HepG2 (cell line): ENCODE measurements around the gene POTEE. TPM values are rescaled to one million over a fixed set of nuclear protein-coding genes. Genes with fewer than 3 reads are reported as not detected.

Experiments used
- ATAC-seq: fragments of 200-7000 bp; cut with Tn5 transposase; 3 replicates; pipeline ENCODE4 v1.9.1; 2020; ENCODE audit warnings: mild to moderate bottlenecking, moderate library complexity
- BruUV-seq: library from RNA; stranded (reverse); fragments of 400-500 nt; replicated peaks from 2 replicates; lab custom pipeline; 2021; lab: Mats Ljungman, UMichigan
- CTCF ChIA-PET: fragments of 300-600 bp; formaldehyde crosslinking; extraction: SDS; loops from one replicate; lab custom pipeline; 2021; ENCODE audit warnings: low total read pairs, inconsistent platforms, low intra/inter-chr PET ratio; lab: Yijun Ruan, JAX
- POLR2A ChIA-PET: fragments of 350-600 bp; sonication (Branson Sonifier 250); formaldehyde crosslinking; loops from one replicate; lab custom pipeline; 2020; ENCODE audit warnings: antibody characterized with exemption, inconsistent platforms; lab: Yijun Ruan, JAX
- DNase-seq: peaks from one replicate; pipeline ENCODE4 v3.0.0-alpha.2; 2015; ENCODE audit warnings: low spot score
- FAIRE-seq: peaks from 3 replicates; lab custom pipeline; 2011; peaks lifted over from hg19 to GRCh38; lab: Jason Lieb, UNC
- H2AFZ ChIP-seq: one replicate; pipeline ENCODE4 v1.6.1; 2011; ENCODE audit warnings: low read length, inconsistent platforms
- H3K27ac ChIP-seq: fragments of 300-600 bp; 3 replicates; pipeline ENCODE4 v1.8.0; 2011; ENCODE audit warnings: mixed run types, mild to moderate bottlenecking, mixed read lengths, low read length, inconsistent platforms; ENCODE audit not compliant: insufficient read depth; ENCODE audit errors: extremely low read length
- H3K27me3 ChIP-seq, 2 experiments: fragments of 200-600 bp in 1 of 2; 2 replicates in 1 of 2; 3 replicates in 1 of 2; pipeline versions ENCODE4 v1.6.0 to v1.8.0; 2011; ENCODE audit warnings: low read length in 2 of 2, mild to moderate bottlenecking in 2 of 2, moderate library complexity in 2 of 2, inconsistent platforms in 1 of 2; ENCODE audit not compliant: insufficient read depth in 2 of 2, control insufficient read depth in 1 of 2
- H3K36me3 ChIP-seq, 2 experiments: fragments of 200-600 bp in 1 of 2; replicated peaks in 1 of 2; 2 replicates in 1 of 2; 3 replicates in 1 of 2; pipeline versions ENCODE4 v1.5.1 to v1.8.0; 2011; ENCODE audit warnings: low read length in 2 of 2, inconsistent platforms in 1 of 2; ENCODE audit not compliant: insufficient read depth in 2 of 2, control insufficient read depth in 1 of 2
- H3K4me1 ChIP-seq: 2 replicates; pipeline ENCODE4 v1.5.1; 2012; ENCODE audit warnings: low read length, inconsistent platforms; ENCODE audit not compliant: insufficient read depth
- H3K4me2 ChIP-seq: 2 replicates; pipeline ENCODE4 v1.6.0; 2011; ENCODE audit warnings: low read depth, low read length, inconsistent platforms
- H3K4me3 ChIP-seq, 3 experiments: fragments of 200-600 bp in 1 of 3; sonication (generic), shearing (Covaris generic) in 1 of 3; replicated peaks in 1 of 3; 2 replicates each; pipeline ENCODE4 v1.5.1; 2011 to 2016; ENCODE audit warnings: low read length in 3 of 3, inconsistent platforms in 2 of 3, low read depth in 2 of 3, mild to moderate bottlenecking in 2 of 3, control low read depth in 1 of 3, mixed read lengths in 1 of 3; ENCODE audit not compliant: insufficient read depth in 1 of 3
- H3K79me2 ChIP-seq: one replicate; pipeline ENCODE4 v1.6.1; 2011; ENCODE audit warnings: low read length, inconsistent platforms; ENCODE audit not compliant: insufficient read depth
- H3K9ac ChIP-seq: 2 replicates; pipeline ENCODE4 v1.6.0; 2011; ENCODE audit warnings: mild to moderate bottlenecking, low read depth, low read length, inconsistent platforms; ENCODE audit not compliant: insufficient read depth
- H3K9me3 ChIP-seq: 2 replicates; pipeline ENCODE4 v1.5.1; 2012; ENCODE audit warnings: mild to moderate bottlenecking, low read length
- H4K20me1 ChIP-seq: 2 replicates; pipeline ENCODE4 v1.6.0; 2011; ENCODE audit warnings: inconsistent platforms, mild to moderate bottlenecking, low read length, moderate library complexity; ENCODE audit not compliant: insufficient read depth
- CCAR2 ChIP-seq: fragments of 200-400 bp; formaldehyde crosslinking; optimal IDR thresholded peaks from 2 replicates; pipeline ENCODE3; 2018; ENCODE audit warnings: low read depth, mild to moderate bottlenecking, low read length, moderate library complexity
- CCDC6 ChIP-seq: sonication (generic); formaldehyde crosslinking; IDR thresholded peaks from 2 replicates; pipeline ENCODE4 v1.8.1; 2022; ENCODE audit warnings: mild to moderate bottlenecking, missing genetic modification reagents, moderate library complexity
- CREM ChIP-seq, 2 experiments: sonication (generic) in 1 of 2; formaldehyde crosslinking in 1 of 2; IDR thresholded peaks; 2 replicates each; pipeline versions ENCODE4 v1.4.0 to v1.6.1; 2016 to 2020; ENCODE audit warnings: antibody characterized with exemption in 1 of 2, mild to moderate bottlenecking in 1 of 2, missing genetic modification reagents in 1 of 2
- GPN1 ChIP-seq: sonication (generic); formaldehyde crosslinking; IDR thresholded peaks from 2 replicates; pipeline ENCODE4 v1.5.1; 2020; ENCODE audit warnings: missing genetic modification reagents, borderline replicate concordance
- KDM1A ChIP-seq: IDR thresholded peaks from 2 replicates; pipeline ENCODE4 v1.6.1; 2016; ENCODE audit warnings: missing compliant biosample characterization
- NFIC ChIP-seq: IDR thresholded peaks from 2 replicates; pipeline ENCODE4 v1.6.1; 2012; ENCODE audit warnings: mild to moderate bottlenecking, low read length, inconsistent platforms
- PAWR ChIP-seq: sonication (generic); formaldehyde crosslinking; IDR thresholded peaks from 2 replicates; pipeline ENCODE4 v1.4.0; 2020; ENCODE audit warnings: missing genetic modification reagents, mild to moderate bottlenecking, borderline replicate concordance
- ZFP36 ChIP-seq: fragments of 150-350 bp; IDR thresholded peaks from 2 replicates; pipeline ENCODE4 v1.6.1; 2018; ENCODE audit warnings: borderline replicate concordance, low read length, low read depth; ENCODE audit not compliant: partially characterized antibody
- ZFP90 ChIP-seq: sonication (generic); formaldehyde crosslinking; IDR thresholded peaks from 2 replicates; pipeline ENCODE4 v1.8.0; 2022; ENCODE audit warnings: missing genetic modification reagents, mild to moderate bottlenecking, inconsistent platforms, borderline replicate concordance
- ZNF282 ChIP-seq: fragments of 450-650 bp; IDR thresholded peaks from 2 replicates; pipeline ENCODE4 v1.6.1; 2018; ENCODE audit not compliant: partially characterized antibody
- ZNF564 ChIP-seq: sonication (generic); formaldehyde crosslinking; IDR thresholded peaks from 2 replicates; pipeline ENCODE4 v1.8.1; 2023; ENCODE audit warnings: mild to moderate bottlenecking, missing genetic modification reagents
- WGBS: methylation state at CpG from one replicate; pipeline ENCODE4 v1.1.6; 2017; ENCODE audit warnings: low lambda C conversion rate; 5-methylcytosine and 5-hydroxymethylcytosine counted together
- in situ Hi-C: cut with HindIII; loops from 2 replicates; pipeline ENCODE4 v1.10.0; 2017; ENCODE audit warnings: low pct_unique_long_range_greater_than_20kb; ENCODE audit not compliant: extremely low pct_ligation_motif_present
- intact Hi-C: fragments of 100-400 bp; cut with micrococcal nuclease; formaldehyde crosslinking; loops from one replicate; pipeline ENCODE4 v1.10.0; 2022; ENCODE audit not compliant: unreplicated experiment
- polyA plus RNA-seq, 8 experiments: library from polyadenylated mRNA; depleted of rRNA in 3 of 8; stranded (reverse) in 7 of 8; unstranded in 1 of 8; fragments of >200 nt; fragmentation: Illumina TruSeq in 4 of 8; extraction: Trizol in 4 of 8; gene quantifications; 2 replicates each; pipeline versions ENCODE4 v1.2.1 to v1.2.3, GENCODE V29; 2011 to 2016; ENCODE audit warnings: low read depth in 4 of 8, missing spikeins in 1 of 8, mixed read lengths in 1 of 8; ENCODE audit not compliant: insufficient read depth in 1 of 8
- total RNA-seq, 5 experiments: library from RNA; depleted of rRNA; stranded (reverse); fragments of >200 nt; fragmentation: Illumina TruSeq; extraction: Trizol; gene quantifications; 2 replicates each; pipeline ENCODE4 v1.2.3, GENCODE V29; 2016; ENCODE audit warnings: low read depth in 1 of 5
- TF ChIP-seq, protein P1 (sequence below): sonication (generic); formaldehyde crosslinking; IDR thresholded peaks from 2 replicates; pipeline ENCODE4 v1.4.0; 2020; ENCODE audit warnings: missing genetic modification reagents, borderline replicate concordance
- TF ChIP-seq, protein P2 (sequence below): IDR thresholded peaks from 2 replicates; pipeline ENCODE4 v1.6.1; 2016; ENCODE audit warnings: low read depth
- TF ChIP-seq, protein P3 (sequence below): sonication (generic); formaldehyde crosslinking; IDR thresholded peaks from 2 replicates; pipeline ENCODE4 v1.9.0; 2021; ENCODE audit warnings: missing genetic modification reagents, mild to moderate bottlenecking, borderline replicate concordance
- TF ChIP-seq, protein P4 (sequence below): sonication (generic); formaldehyde crosslinking; IDR thresholded peaks from 2 replicates; pipeline ENCODE4 v1.5.1; 2020; ENCODE audit warnings: mild to moderate bottlenecking, missing genetic modification reagents, borderline replicate concordance
- TF ChIP-seq, protein P5 (sequence below): sonication (generic); formaldehyde crosslinking; IDR thresholded peaks from 2 replicates; pipeline ENCODE4 v1.8.1; 2022; ENCODE audit warnings: mild to moderate bottlenecking, missing genetic modification reagents

Gene POTEE
- total and polyA plus RNA-seq, 2 of the 13 experiments (the other 11 are each of a cell fraction or from before 2014, with no cell fraction given): 0.38 to 1.9 TPM

DNA sequence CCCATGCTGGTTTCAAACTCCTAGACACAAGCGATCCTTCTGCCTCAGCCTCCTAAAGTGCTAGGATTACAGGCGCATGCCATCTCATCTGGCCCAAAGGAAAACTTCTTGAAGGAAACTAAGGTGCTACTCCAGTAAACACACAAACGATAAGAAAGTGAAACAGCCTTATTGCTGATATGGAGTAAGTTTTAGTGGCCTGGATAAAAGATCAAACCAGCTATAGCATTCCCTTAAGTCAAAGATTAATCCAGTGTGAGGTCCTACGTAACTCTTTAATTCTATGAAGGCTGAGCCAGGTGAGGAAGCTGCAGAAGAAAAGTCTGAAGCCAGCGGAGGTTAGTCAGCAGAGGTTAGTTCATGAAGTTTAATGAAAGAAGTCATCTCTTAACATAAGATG lies 40.8 kb upstream of the POTEE start:
- POLR2A ChIA-PET: no interaction called here
- no TSS peak for BruUV-seq
- H3K4me2 ChIP-seq: no peak overlapping the region
- H3K79me2 ChIP-seq: no peaks in the 10 kb centered on the region
- TF ChIP-seq ZNF282 (no peak), GPN1 (CRISPR knock-in tag) (no peak), ZNF564 (no peak), PAWR (CRISPR knock-in tag) (no peak), CCAR2 (no peak), CREM (IDR thresholded peaks at IDR 0.05) (no peak), CREM (CRISPR knock-in tag; IDR thresholded peaks at IDR 0.05) (no peak), ZFP90 (no peak), CCDC6 (CRISPR knock-in tag) (no peak), ZFP36 (no peak), KDM1A (CRISPR knock-in tag) (no peak), NFIC (no peak)
- TF ChIP-seq, protein P1, sequence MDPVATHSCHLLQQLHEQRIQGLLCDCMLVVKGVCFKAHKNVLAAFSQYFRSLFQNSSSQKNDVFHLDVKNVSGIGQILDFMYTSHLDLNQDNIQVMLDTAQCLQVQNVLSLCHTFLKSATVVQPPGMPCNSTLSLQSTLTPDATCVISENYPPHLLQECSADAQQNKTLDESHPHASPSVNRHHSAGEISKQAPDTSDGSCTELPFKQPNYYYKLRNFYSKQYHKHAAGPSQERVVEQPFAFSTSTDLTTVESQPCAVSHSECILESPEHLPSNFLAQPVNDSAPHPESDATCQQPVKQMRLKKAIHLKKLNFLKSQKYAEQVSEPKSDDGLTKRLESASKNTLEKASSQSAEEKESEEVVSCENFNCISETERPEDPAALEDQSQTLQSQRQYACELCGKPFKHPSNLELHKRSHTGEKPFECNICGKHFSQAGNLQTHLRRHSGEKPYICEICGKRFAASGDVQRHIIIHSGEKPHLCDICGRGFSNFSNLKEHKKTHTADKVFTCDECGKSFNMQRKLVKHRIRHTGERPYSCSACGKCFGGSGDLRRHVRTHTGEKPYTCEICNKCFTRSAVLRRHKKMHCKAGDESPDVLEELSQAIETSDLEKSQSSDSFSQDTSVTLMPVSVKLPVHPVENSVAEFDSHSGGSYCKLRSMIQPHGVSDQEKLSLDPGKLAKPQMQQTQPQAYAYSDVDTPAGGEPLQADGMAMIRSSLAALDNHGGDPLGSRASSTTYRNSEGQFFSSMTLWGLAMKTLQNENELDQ: no peak
- TF ChIP-seq, protein P2, sequence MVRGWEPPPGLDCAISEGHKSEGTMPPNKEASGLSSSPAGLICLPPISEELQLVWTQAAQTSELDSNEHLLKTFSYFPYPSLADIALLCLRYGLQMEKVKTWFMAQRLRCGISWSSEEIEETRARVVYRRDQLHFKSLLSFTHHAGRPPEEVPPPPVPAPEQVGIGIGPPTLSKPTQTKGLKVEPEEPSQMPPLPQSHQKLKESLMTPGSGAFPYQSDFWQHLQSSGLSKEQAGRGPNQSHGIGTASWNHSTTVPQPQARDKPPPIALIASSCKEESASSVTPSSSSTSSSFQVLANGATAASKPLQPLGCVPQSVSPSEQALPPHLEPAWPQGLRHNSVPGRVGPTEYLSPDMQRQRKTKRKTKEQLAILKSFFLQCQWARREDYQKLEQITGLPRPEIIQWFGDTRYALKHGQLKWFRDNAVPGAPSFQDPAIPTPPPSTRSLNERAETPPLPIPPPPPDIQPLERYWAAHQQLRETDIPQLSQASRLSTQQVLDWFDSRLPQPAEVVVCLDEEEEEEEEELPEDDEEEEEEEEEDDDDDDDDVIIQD (CRISPR knock-in tag): no peak
- TF ChIP-seq, protein P3, sequence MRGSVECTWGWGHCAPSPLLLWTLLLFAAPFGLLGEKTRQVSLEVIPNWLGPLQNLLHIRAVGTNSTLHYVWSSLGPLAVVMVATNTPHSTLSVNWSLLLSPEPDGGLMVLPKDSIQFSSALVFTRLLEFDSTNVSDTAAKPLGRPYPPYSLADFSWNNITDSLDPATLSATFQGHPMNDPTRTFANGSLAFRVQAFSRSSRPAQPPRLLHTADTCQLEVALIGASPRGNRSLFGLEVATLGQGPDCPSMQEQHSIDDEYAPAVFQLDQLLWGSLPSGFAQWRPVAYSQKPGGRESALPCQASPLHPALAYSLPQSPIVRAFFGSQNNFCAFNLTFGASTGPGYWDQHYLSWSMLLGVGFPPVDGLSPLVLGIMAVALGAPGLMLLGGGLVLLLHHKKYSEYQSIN: no peak
- TF ChIP-seq, protein P4, sequence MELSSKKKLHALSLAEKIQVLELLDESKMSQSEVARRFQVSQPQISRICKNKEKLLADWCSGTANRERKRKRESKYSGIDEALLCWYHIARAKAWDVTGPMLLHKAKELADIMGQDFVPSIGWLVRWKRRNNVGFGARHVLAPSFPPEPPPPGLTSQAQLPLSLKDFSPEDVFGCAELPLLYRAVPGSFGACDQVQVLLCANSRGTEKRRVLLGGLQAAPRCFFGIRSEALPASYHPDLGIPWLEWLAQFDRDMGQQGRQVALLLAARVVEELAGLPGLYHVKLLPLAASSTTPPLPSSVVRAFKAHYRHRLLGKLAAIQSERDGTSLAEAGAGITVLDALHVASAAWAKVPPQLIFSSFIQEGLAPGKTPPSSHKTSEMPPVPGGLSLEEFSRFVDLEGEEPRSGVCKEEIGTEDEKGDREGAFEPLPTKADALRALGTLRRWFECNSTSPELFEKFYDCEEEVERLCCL: no peak
- TF ChIP-seq, protein P5, sequence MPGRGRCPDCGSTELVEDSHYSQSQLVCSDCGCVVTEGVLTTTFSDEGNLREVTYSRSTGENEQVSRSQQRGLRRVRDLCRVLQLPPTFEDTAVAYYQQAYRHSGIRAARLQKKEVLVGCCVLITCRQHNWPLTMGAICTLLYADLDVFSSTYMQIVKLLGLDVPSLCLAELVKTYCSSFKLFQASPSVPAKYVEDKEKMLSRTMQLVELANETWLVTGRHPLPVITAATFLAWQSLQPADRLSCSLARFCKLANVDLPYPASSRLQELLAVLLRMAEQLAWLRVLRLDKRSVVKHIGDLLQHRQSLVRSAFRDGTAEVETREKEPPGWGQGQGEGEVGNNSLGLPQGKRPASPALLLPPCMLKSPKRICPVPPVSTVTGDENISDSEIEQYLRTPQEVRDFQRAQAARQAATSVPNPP (CRISPR knock-in tag): no peak
- CTCF ChIA-PET: no interaction called here
- FAIRE-seq (no peak), DNase-seq (no peak), ATAC-seq (no peak)
- no peak overlapping the region for H3K27ac ChIP-seq
- intact Hi-C loops (no loop called here), in situ Hi-C loops (loop anchor here (25.0 kb wide), 1 partner anchor 494 kb away; no protein-coding TSS in a partner anchor)
- H3K4me3 ChIP-seq: no peak overlapping the region
- H3K4me1 ChIP-seq: no peaks in the 10 kb centered on the region
- whole genome bisulfite sequencing: 48% methylated on average over 5 of the region's 5 CpGs
- no peaks in the 10 kb centered on the region for H3K9me3 ChIP-seq
- no peak overlapping the region for H2AFZ ChIP-seq
- H3K36me3 ChIP-seq: no peaks in the 10 kb centered on the region
- H3K27me3 ChIP-seq: 0 out of 5 replicates have a peak, but pooled peaks cover 0 to 9% of the 10 kb centered on the region in 2 experiments
- H3K9ac ChIP-seq: no peak overlapping the region
- no peaks in the 10 kb centered on the region for H4K20me1 ChIP-seq
